OCI-LY1 (cell line): ENCODE measurements around the gene REEP6.

Experiments
- EZH2 ChIP-seq: fragments of 200-600 bp; sonication (generic), shearing (Covaris generic); IDR thresholded peaks from 2 replicates; pipeline ENCODE4 v1.8.0; 2017; ENCODE audit warnings: borderline replicate concordance, mixed run types, mild to moderate bottlenecking, antibody characterized with exemption, low read length, moderate library complexity, mixed read lengths
- TF ChIP-seq, protein P1 (sequence below): fragments of 200-600 bp; sonication (generic), shearing (Covaris generic); IDR thresholded peaks from 2 replicates; pipeline ENCODE4 v1.5.1; 2017; ENCODE audit warnings: mild to moderate bottlenecking, antibody characterized with exemption, low read length, moderate library complexity, mixed read lengths

DNA sequence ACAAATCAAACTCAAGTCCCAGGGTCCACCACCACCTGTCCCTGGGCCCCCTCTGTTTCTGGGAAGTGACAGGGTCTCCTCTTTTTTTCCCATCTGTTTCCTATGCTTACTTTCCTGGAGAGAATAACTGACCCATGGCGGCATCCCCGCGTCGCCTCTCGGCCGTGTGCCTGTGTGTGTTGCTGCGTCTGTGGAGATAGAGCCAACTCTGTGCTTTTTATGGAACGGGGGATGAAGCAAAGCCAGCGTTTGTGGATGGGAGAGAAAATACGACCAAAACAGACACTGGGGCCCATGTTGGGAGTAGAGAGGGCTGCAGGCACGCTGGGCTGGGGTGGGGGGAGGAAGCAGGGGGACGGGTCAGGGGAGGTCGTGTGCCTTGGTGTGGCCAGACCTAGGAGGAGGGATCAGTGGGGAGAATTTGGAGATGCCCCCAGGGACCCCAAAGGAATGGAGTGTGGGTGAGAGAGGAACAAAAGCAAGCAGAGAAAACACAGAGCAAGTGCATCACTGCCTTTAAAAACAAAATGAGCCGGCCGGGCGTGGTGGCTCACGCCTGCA lies 49.5 kb downstream of the REEP6 start:
- TF ChIP-seq, protein P1, sequence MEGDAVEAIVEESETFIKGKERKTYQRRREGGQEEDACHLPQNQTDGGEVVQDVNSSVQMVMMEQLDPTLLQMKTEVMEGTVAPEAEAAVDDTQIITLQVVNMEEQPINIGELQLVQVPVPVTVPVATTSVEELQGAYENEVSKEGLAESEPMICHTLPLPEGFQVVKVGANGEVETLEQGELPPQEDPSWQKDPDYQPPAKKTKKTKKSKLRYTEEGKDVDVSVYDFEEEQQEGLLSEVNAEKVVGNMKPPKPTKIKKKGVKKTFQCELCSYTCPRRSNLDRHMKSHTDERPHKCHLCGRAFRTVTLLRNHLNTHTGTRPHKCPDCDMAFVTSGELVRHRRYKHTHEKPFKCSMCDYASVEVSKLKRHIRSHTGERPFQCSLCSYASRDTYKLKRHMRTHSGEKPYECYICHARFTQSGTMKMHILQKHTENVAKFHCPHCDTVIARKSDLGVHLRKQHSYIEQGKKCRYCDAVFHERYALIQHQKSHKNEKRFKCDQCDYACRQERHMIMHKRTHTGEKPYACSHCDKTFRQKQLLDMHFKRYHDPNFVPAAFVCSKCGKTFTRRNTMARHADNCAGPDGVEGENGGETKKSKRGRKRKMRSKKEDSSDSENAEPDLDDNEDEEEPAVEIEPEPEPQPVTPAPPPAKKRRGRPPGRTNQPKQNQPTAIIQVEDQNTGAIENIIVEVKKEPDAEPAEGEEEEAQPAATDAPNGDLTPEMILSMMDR: no peak
- no peak for TF ChIP-seq EZH2
